Liver (tissue), 9 donors: Measurements from ENCODE around the gene NUP42. TPM values are rescaled to one million over a fixed set of nuclear protein-coding genes. Genes with fewer than 3 reads are reported as not detected.

Experiments used
- DNase-seq: peaks from one replicate; pipeline ENCODE4 v3.0.0-alpha.2; 2017; ENCODE audit warnings: low spot score
- H3K27ac ChIP-seq, 2 donors: one replicate each; pipeline ENCODE4 v1.7.0; 2013; ENCODE audit warnings: inconsistent platforms in 2 of 2, low read length in 2 of 2, control low read depth in 1 of 2, low read depth in 1 of 2, mild to moderate bottlenecking in 1 of 2
- H3K27me3 ChIP-seq, 4 donors: one replicate each; pipeline versions ENCODE4 v1.6.1 to v1.7.0; 2013; ENCODE audit warnings: low read length in 3 of 4, inconsistent platforms in 1 of 4, mild to moderate bottlenecking in 1 of 4, moderate library complexity in 1 of 4; ENCODE audit not compliant: control insufficient read depth in 4 of 4, insufficient read depth in 4 of 4
- H3K36me3 ChIP-seq, 4 donors: one replicate each; pipeline versions ENCODE4 v1.6.1 to v1.7.0; 2013; ENCODE audit warnings: low read length in 3 of 4, mild to moderate bottlenecking in 3 of 4, low read depth in 1 of 4, moderate library complexity in 1 of 4; ENCODE audit not compliant: control insufficient read depth in 4 of 4, insufficient read depth in 3 of 4
- H3K4me1 ChIP-seq, 4 donors: one replicate each; pipeline versions ENCODE4 v1.6.1 to v1.7.0; 2013; ENCODE audit warnings: low read length in 3 of 4, mild to moderate bottlenecking in 3 of 4, moderate library complexity in 1 of 4; ENCODE audit not compliant: control insufficient read depth in 4 of 4, insufficient read depth in 4 of 4
- H3K4me3 ChIP-seq, 3 donors: one replicate each; pipeline versions ENCODE4 v1.6.1 to v1.7.0; 2013; ENCODE audit warnings: low read length in 3 of 3, control low read depth in 1 of 3, low read depth in 1 of 3, mild to moderate bottlenecking in 1 of 3
- H3K9ac ChIP-seq, 2 donors: one replicate each; pipeline ENCODE4 v1.7.0; 2013; ENCODE audit warnings: low read length in 2 of 2, mild to moderate bottlenecking in 2 of 2, moderate library complexity in 2 of 2, control low read depth in 1 of 2, low read depth in 1 of 2
- H3K9me3 ChIP-seq, 4 donors: one replicate each; pipeline versions ENCODE4 v1.6.1 to v1.7.0; 2013; ENCODE audit warnings: low read length in 3 of 4; ENCODE audit not compliant: control insufficient read depth in 4 of 4
- ATF3 ChIP-seq: IDR thresholded peaks from 2 replicates; pipeline ENCODE4 v1.6.1; 2016; ENCODE audit warnings: antibody characterized with exemption
- EGR1 ChIP-seq, 2 donors: IDR thresholded peaks; 2 replicates each; pipeline ENCODE4 v1.6.1; 2016 to 2018; ENCODE audit warnings: antibody characterized with exemption in 2 of 2, low read depth in 2 of 2
- FOXA1 ChIP-seq: IDR thresholded peaks from 2 replicates; pipeline ENCODE4 v1.6.1; 2016; ENCODE audit warnings: antibody characterized with exemption
- FOXA2 ChIP-seq: IDR thresholded peaks from 2 replicates; pipeline ENCODE4 v1.6.1; 2016; ENCODE audit warnings: antibody characterized with exemption
- GABPA ChIP-seq, 2 donors: IDR thresholded peaks in 1 of 2; conservative IDR thresholded peaks in 1 of 2; 2 replicates each; pipeline ENCODE4 v1.6.1; 2016; ENCODE audit warnings: antibody characterized with exemption in 2 of 2, mild to moderate bottlenecking in 1 of 2, moderate library complexity in 1 of 2
- HNF4A ChIP-seq, 2 donors: conservative IDR thresholded peaks; 2 replicates each; pipeline ENCODE4 v1.6.1; 2016; ENCODE audit warnings: antibody characterized with exemption in 2 of 2, mild to moderate bottlenecking in 2 of 2
- HNF4G ChIP-seq: IDR thresholded peaks from 2 replicates; pipeline ENCODE4 v1.6.1; 2016; ENCODE audit warnings: antibody characterized with exemption
- JUND ChIP-seq, 2 donors: IDR thresholded peaks; 2 replicates each; pipeline ENCODE4 v1.6.1; 2016; ENCODE audit warnings: antibody characterized with exemption in 2 of 2
- MAX ChIP-seq: IDR thresholded peaks from 2 replicates; pipeline ENCODE4 v1.6.1; 2016; ENCODE audit warnings: antibody characterized with exemption
- NR2F2 ChIP-seq: IDR thresholded peaks from 2 replicates; pipeline ENCODE4 v1.6.1; 2016; ENCODE audit warnings: antibody characterized with exemption
- RAD21 ChIP-seq, 2 donors: IDR thresholded peaks; 2 replicates each; pipeline ENCODE4 v1.6.1; 2016; ENCODE audit warnings: antibody characterized with exemption in 2 of 2, mild to moderate bottlenecking in 2 of 2
- REST ChIP-seq: IDR thresholded peaks from 2 replicates; pipeline ENCODE4 v1.6.1; 2016; ENCODE audit warnings: antibody characterized with exemption, mild to moderate bottlenecking
- RXRA ChIP-seq, 2 donors: IDR thresholded peaks; 2 replicates each; pipeline ENCODE4 v1.6.1; 2017 to 2018; ENCODE audit warnings: antibody characterized with exemption in 2 of 2, mild to moderate bottlenecking in 1 of 2
- SP1 ChIP-seq: IDR thresholded peaks from 2 replicates; pipeline ENCODE4 v1.6.1; 2018; ENCODE audit warnings: antibody characterized with exemption, mild to moderate bottlenecking
- TAF1 ChIP-seq: conservative IDR thresholded peaks from 2 replicates; pipeline ENCODE4 v1.6.1; 2016; ENCODE audit warnings: antibody characterized with exemption, mild to moderate bottlenecking
- YY1 ChIP-seq: IDR thresholded peaks from 2 replicates; pipeline ENCODE4 v1.6.1; 2016; ENCODE audit warnings: antibody characterized with exemption, mild to moderate bottlenecking
- ZBTB33 ChIP-seq: IDR thresholded peaks from 2 replicates; pipeline ENCODE4 v1.6.1; 2016; ENCODE audit warnings: antibody characterized with exemption
- WGBS: extraction: QIAGEN DNeasy Blood & Tissue Kit; methylation state at CpG from one replicate; pipeline ENCODE4 v1.1.7; 2013; 5-methylcytosine and 5-hydroxymethylcytosine counted together
- polyA plus RNA-seq, 2 donors: library from polyadenylated mRNA; stranded (reverse) in 1 of 2; unstranded in 1 of 2; fragments of 200-250 nt in 1 of 2; fragments of >200 nt in 1 of 2; fragmentation: Nextera tagmentation in 1 of 2; extraction: Ambion mirVana in 1 of 2; gene quantifications; one replicate each; pipeline versions ENCODE4 v1.2.1 to v1.2.3, GENCODE V29; 2013 to 2015
- total RNA-seq, 2 donors: library from RNA; depleted of rRNA; stranded (reverse); fragments of >200 nt; gene quantifications; one replicate each; pipeline ENCODE4 v1.2.3, GENCODE V29; 2014
- donor health status: healthy.
- donor health status: healthy.
- donor health status: healthy.
- donor health status: healthy.
- donor health status: healthy.

The NUP42 gene
- total and polyA plus RNA-seq, 4 donors, result 11.9 to 35.8 (median 18.3) TPM

- no peak for TF ChIP-seq ATF3
- TF ChIP-seq ZBTB33, result no peak
- no peak for TF ChIP-seq RXRA (IDR thresholded peaks at IDR 0.05)
- TF ChIP-seq FOXA2, result no peak
These were observed 57.3 kb downstream of the NUP42 start for GRCh38 chr7:23238983-23239652.

GRCh38 chr7:23239698-23240097 is 57.9 kb downstream of the NUP42 start:
- Histone ChIP-seq H3K4me1 (no peaks in the 10 kb centered on the region), H3K27ac (no peak overlapping the region), H3K36me3 (no peaks in the 10 kb centered on the region), H3K27me3 (peaks cover 0 to 3% (median 0%) of the 10 kb centered on the region in 4 donors), H3K4me3 (no peak overlapping the region), H3K9me3 (no peaks in the 10 kb centered on the region), H3K9ac (no peak overlapping the region)
- TF ChIP-seq GABPA (IDR thresholded peaks at IDR 0.05 in 1 of 2, conservative IDR thresholded peaks at IDR 0.05 in 1 of 2), result no peak
- no peak for TF ChIP-seq SP1
- TF ChIP-seq EGR1 (IDR thresholded peaks at IDR 0.05; ENCODE audit: low read depth in 2 of 2), result no peak
- TF ChIP-seq JUND (IDR thresholded peaks at IDR 0.05), result no peak
- no peak for TF ChIP-seq ATF3
- TF ChIP-seq NR2F2, result no peak
- no peak for TF ChIP-seq MAX
- TF ChIP-seq RXRA (IDR thresholded peaks at IDR 0.05), result no peak
- TF ChIP-seq HNF4G, result no peak
- TF ChIP-seq YY1, result no peak
- TF ChIP-seq RAD21 (IDR thresholded peaks at IDR 0.05), result no peak
- no peak for DNase-seq
- 81% methylated on average over 5 of the region's 5 CpGs for WGBS

More at GRCh38 chr7:23238983-23239652, 57.3 kb downstream of the NUP42 start:
- 92% methylated on average over 11 of the region's 11 CpGs for WGBS
- Histone ChIP-seq H3K27me3 (peaks cover 0 to 3% (median 0%) of the 10 kb centered on the region in 4 donors), H3K36me3 (no peaks in the 10 kb centered on the region), H3K9me3 (no peaks in the 10 kb centered on the region), H3K4me3 (no peak overlapping the region), H3K27ac (no peak overlapping the region), H3K4me1 (no peaks in the 10 kb centered on the region), H3K9ac (no peak overlapping the region)
- DNase-seq, result no peak

GRCh38 chr7:23242321-23242720 is 60.5 kb downstream of the NUP42 start:
- 68% methylated on average over 3 of the region's 3 CpGs for WGBS
- H3K9me3 ChIP-seq, result no peaks in the 10 kb centered on the region

More at GRCh38 chr7:23242321-23242720, 60.5 kb downstream of the NUP42 start:
- Histone ChIP-seq H3K4me1 (no peaks in the 10 kb centered on the region), H3K27me3 (peaks cover 0 to 6% (median 2%) of the 10 kb centered on the region in 4 donors), H3K36me3 (no peaks in the 10 kb centered on the region), H3K9ac (no peak overlapping the region), H3K4me3 (no peak overlapping the region), H3K27ac (no peak overlapping the region)
- no peak for DNase-seq
- TF ChIP-seq YY1, result no peak
- no peak for TF ChIP-seq REST
- no peak for TF ChIP-seq EGR1 (IDR thresholded peaks at IDR 0.05; ENCODE audit: low read depth in 2 of 2)
- no peak for TF ChIP-seq ATF3
- TF ChIP-seq GABPA (IDR thresholded peaks at IDR 0.05 in 1 of 2, conservative IDR thresholded peaks at IDR 0.05 in 1 of 2), result no peak
- no peak for TF ChIP-seq RAD21 (IDR thresholded peaks at IDR 0.05)
- TF ChIP-seq RXRA (IDR thresholded peaks at IDR 0.05), result no peak
- TF ChIP-seq MAX, result no peak
- no peak for TF ChIP-seq ZBTB33
- no peak for TF ChIP-seq HNF4A (conservative IDR thresholded peaks at IDR 0.05)
- no peak for TF ChIP-seq JUND (IDR thresholded peaks at IDR 0.05)
- no peak for TF ChIP-seq SP1
- TF ChIP-seq TAF1, result no peak
- no peak for TF ChIP-seq FOXA1
- TF ChIP-seq NR2F2, result no peak
